T47D (cell line): ENCODE results near the gene MOB3A.
"Not testable (repeated sequence)": the region's sequence is repeated elsewhere in the genome, so short reads cannot be mapped to it uniquely, and the experiment has no call there.

Source experiments
- DNase-seq, 2 experiments: peaks; one replicate each; pipeline versions ENCODE4 v3.0.0 to v3.0.0-alpha.2; 2011 to 2012; ENCODE audit warnings: low read depth in 1 of 2, low spot score in 1 of 2
- JUND ChIP-seq: IDR thresholded peaks from 2 replicates; pipeline ENCODE4 v1.6.1; 2012; ENCODE audit warnings: low read depth
- in situ Hi-C: cut with HindIII; loops from 2 replicates; pipeline ENCODE4 v1.10.0; 2016; ENCODE audit warnings: low sequenced_read_pairs, low pct_unique_long_range_greater_than_20kb

MOB3A gene

GRCh38 chr19:2129892-2130770 lies 34.0 kb upstream of the MOB3A start:
- in situ Hi-C loops, result no loop called here
- no peak for DNase-seq
- TF ChIP-seq JUND, result no peak

DNA sequence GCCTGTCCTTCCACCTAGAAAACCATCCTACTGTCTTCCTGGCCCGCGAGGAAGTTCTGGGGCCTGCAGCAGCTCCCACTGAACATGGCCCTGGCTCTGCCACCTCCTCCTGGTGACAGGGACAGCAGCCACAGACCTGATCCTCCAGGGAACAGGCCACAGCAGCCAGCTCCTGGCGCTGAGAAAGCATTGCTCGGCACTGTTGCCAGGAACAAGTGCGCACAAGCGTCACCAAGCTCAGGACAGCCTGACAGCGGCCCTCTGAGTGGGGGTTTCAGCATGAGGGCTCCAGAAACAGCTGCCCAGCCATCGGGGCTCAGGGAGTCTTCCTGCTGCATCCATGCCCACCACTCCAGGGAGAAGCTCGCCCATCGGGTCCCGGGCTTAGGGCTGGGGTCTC lies 33.4 kb upstream of the MOB3A start:
- in situ Hi-C loops, result no loop called here
- no peak for DNase-seq
- no peak for TF ChIP-seq JUND

DNA sequence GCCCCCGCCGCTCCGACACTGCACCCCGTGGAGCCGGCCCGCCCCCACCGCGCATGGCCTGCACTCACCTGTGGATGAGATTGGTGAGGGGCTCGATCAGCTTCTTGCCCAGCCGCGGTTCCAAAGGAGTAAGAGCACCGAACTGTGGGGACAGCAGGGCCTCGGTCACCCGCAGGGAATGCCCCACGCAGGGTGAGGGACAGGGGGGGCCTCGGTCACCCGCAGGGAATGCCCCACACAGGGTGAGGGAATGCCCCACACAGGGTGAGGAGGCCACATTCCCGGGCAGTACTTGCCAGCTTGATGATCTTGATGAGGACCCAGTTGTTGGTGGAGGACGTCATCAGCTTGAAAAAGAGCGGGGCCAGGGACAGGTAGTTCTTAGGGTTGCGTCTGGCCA lies 32.9 kb upstream of the MOB3A start:
- no peak for TF ChIP-seq JUND
- in situ Hi-C loops, result no loop called here
- DNase-seq, result no peak

DNA sequence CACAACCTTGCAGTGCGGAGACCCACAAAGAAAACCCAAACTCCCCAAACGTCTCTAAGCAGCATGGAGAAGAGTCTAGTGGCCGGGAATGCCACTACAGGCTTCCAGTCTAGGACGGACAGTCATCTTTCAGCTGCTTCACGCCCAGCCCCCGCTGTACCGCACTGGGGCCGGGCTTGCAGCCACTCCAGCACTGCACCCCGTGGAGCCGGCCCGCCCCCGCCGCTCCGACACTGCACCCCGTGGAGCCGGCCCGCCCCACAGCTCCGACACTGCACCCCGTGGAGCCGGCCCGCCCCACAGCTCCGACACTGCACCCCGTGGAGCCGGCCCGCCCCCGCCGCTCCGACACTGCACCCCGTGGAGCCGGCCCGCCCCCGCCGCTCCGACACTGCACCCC lies 32.1 kb upstream of the MOB3A start:
- DNase-seq, in situ Hi-C loops: not testable (repeated sequence)

DNA sequence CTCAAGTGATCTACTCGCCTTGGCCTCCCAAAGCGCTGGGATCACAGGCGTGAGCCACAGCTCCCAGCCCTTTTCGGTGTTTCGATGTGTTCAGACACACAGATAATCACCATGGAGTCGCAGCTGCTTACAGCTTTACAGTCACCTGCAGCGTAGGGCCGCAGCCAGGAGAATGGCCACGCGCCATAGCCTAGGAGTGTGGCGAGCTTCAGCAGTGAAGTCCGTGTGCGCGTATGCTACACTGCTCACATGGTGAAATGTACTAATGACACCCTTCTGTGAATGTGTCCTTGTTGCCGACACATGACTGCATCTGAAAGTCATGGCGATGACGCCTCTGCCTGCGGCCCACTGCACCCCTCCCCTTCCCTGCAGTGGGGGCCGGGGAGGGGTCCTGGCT lies 31.6 kb upstream of the MOB3A start:
- DNase-seq, result no peak
- TF ChIP-seq JUND, result no peak
- in situ Hi-C loops, result no loop called here

DNA sequence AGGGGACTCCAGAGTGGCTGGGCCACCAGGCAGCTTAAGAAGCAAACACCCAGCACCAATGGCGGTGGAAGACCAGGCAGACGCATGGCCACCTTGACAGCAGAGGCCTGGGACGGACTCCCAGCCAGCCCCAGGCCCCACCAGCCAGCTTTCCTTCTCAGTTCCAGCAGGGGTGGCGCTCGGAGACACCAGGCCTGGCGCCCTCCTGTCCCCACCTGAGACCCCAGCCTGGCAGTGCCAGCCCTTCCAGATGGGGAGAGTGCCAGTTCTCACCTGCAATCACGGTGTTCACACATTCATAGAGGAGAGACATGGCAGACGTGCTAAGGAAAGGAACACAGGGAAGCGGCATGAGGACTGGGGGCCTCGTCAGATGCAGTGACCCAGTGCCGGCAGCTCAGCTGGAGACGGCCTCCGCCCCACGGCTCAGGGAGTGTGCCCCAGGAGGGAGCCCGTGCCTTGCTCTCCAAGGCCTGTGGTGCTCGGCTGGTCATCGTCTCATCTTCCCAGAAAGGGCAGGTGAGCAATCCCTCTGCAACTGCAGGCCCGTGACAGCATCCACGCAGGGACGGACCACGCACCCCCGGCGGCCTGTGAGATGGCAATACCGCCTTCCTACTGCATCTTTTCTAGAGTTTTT lies 30.9 kb upstream of the MOB3A start:
- no peak for TF ChIP-seq JUND
- no peak for DNase-seq
- in situ Hi-C loops, result no loop called here

- DNase-seq, result peak in 1 of 2 experiments; percentile 28
- in situ Hi-C loops, result no loop called here
- no peak for TF ChIP-seq JUND
Observed at GRCh38 chr19:2123682-2124387, 27.7 kb upstream of the MOB3A start.

DNA sequence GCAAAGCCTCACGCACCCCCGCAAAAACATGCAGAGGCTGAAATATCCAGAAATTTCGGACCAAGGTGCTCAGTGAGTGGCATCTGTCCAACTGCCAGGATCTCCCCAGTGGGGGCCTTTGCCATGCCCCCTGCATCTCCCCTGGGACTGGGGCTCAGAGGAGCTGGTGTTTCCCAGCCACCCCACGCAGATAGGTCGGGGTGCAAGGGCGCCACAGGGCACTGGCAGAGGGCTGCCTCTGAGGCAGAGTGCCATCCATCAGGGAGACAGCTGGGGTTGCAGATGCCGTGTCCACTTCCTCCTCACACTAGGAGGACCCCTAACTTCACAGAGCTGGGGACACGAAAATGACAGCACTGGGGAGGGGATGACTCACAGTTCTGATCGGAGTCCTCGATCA lies 26.9 kb upstream of the MOB3A start:
- in situ Hi-C loops, result no loop called here
- DNase-seq, result no peak
- TF ChIP-seq JUND, result no peak

- no peak for DNase-seq
- no peak for TF ChIP-seq JUND
- in situ Hi-C loops, result no loop called here
Observed at GRCh38 chr19:2122251-2122650, 26.1 kb upstream of the MOB3A start.

GRCh38 chr19:2121416-2122051 lies 25.4 kb upstream of the MOB3A start:
- DNase-seq, result no peak
- no peak for TF ChIP-seq JUND
- in situ Hi-C loops, result no loop called here

GRCh38 chr19:2120821-2121220 lies 24.7 kb upstream of the MOB3A start:
- TF ChIP-seq JUND, result no peak
- in situ Hi-C loops, result no loop called here
- no peak for DNase-seq

GRCh38 chr19:2119921-2120785 lies 24.0 kb upstream of the MOB3A start:
- in situ Hi-C loops, result no loop called here
- no peak for DNase-seq
- no peak for TF ChIP-seq JUND
